CD8-positive, alpha-beta memory T cell (primary cell): Measurements from ENCODE around the gene FAM3B. TPM values are rescaled to one million over a fixed set of nuclear protein-coding genes. Genes with fewer than 3 reads are reported as not detected.
A peak's percentile ranks its signal among the peaks of the same experiment; 100 is the strongest.

Source experiments
- CTCF ChIA-PET: fragments of 350-600 bp; sonication (Branson Sonifier 250); formaldehyde crosslinking; loops from one replicate; lab custom pipeline; 2021; ENCODE audit warnings: antibody characterized with exemption; lab: Charles Lee
- POLR2A ChIA-PET: fragments of 350-600 bp; sonication (Branson Sonifier 250); formaldehyde crosslinking; loops from one replicate; lab custom pipeline; 2021; ENCODE audit warnings: antibody characterized with exemption; lab: Charles Lee
- DNase-seq, 5 donors: peaks; one replicate each; pipeline versions ENCODE4 v3.0.0 to v3.0.0-alpha.2; 2020 to 2022; ENCODE audit warnings: mixed read lengths in 1 of 5
- H3K27ac ChIP-seq: one replicate; pipeline ENCODE4 v1.7.0; 2013; ENCODE audit warnings: low read depth, mild to moderate bottlenecking, low read length, moderate library complexity
- H3K27me3 ChIP-seq: 2 replicates; pipeline ENCODE4 v1.7.0; 2013; ENCODE audit warnings: low read length, mild to moderate bottlenecking; ENCODE audit not compliant: insufficient read depth, poor library complexity, severe bottlenecking
- H3K36me3 ChIP-seq: 2 replicates; pipeline ENCODE4 v1.7.0; 2013; ENCODE audit warnings: mild to moderate bottlenecking, low read length, moderate library complexity; ENCODE audit not compliant: insufficient read depth
- H3K4me1 ChIP-seq: 2 replicates; pipeline ENCODE4 v1.7.0; 2013; ENCODE audit warnings: mild to moderate bottlenecking, low read length, moderate library complexity; ENCODE audit not compliant: insufficient read depth
- H3K4me3 ChIP-seq: 2 replicates; pipeline ENCODE4 v1.7.0; 2013; ENCODE audit warnings: mild to moderate bottlenecking, low read length
- H3K9me3 ChIP-seq: 2 replicates; pipeline ENCODE4 v1.7.0; 2013; ENCODE audit warnings: mild to moderate bottlenecking, low read length
- H3K27ac Mint-ChIP-seq, 8 donors: one replicate each; pipeline ENCODE4 v1.8.0; 2020 to 2021; ENCODE audit warnings: mixed read lengths in 8 of 8, mild to moderate bottlenecking in 6 of 8, inconsistent platforms in 3 of 8, moderate library complexity in 3 of 8
- H3K27me3 Mint-ChIP-seq, 2 donors: one replicate each; pipeline ENCODE4 v1.8.0; 2020 to 2021; ENCODE audit warnings: mixed read lengths in 2 of 2, mild to moderate bottlenecking in 1 of 2, moderate library complexity in 1 of 2
- H3K36me3 Mint-ChIP-seq, 3 donors: one replicate each; pipeline ENCODE4 v1.8.0; 2020 to 2021; ENCODE audit warnings: mixed read lengths in 3 of 3, inconsistent platforms in 1 of 3, mild to moderate bottlenecking in 1 of 3
- H3K4me1 Mint-ChIP-seq, 3 donors: one replicate each; pipeline ENCODE4 v1.8.0; 2020 to 2021; ENCODE audit warnings: mixed read lengths in 3 of 3, inconsistent platforms in 1 of 3, mild to moderate bottlenecking in 1 of 3
- H3K4me3 Mint-ChIP-seq, 7 donors: one replicate each; pipeline ENCODE4 v1.8.0; 2020 to 2021; ENCODE audit warnings: mixed read lengths in 7 of 7, mild to moderate bottlenecking in 6 of 7, moderate library complexity in 4 of 7, inconsistent platforms in 2 of 7
- H3K9me3 Mint-ChIP-seq, 5 donors: one replicate each; pipeline ENCODE4 v1.8.0; 2020 to 2022; ENCODE audit warnings: mixed read lengths in 5 of 5, mild to moderate bottlenecking in 3 of 5, moderate library complexity in 2 of 5, inconsistent platforms in 1 of 5
- polyA plus RNA-seq: library from polyadenylated mRNA; unstranded; fragments of 300-500 nt; fragmentation: Illumina TruSeq; gene quantifications from one replicate; pipeline ENCODE4 v1.2.3, GENCODE V29; 2021
- total RNA-seq, 2 experiments: library from RNA; stranded (reverse); gene quantifications; one replicate each; pipeline ENCODE4 v1.2.3, GENCODE V29; 2021

Gene FAM3B
- total and polyA plus RNA-seq, 3 experiments from 2014 or later, result not detected

DNA sequence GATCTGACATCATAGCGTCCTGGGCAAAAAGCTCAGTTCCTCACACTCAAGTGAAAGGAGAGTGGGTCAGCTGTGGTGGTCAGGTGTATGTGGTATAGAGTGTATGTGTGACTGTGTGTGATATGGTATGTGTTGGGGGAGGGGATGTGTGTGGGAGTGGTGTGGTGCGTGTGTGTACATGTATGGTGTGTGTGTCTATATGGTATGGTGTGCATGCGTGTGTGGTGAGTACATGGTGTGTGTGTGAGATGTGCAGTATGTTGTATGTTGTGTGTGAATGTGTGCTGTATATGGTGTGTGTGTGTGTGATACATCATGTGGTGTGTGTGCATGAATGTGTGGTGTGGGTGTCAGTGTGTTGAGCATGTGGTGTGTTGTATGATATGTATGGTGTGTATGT, 20.9 kb downstream of the FAM3B start:
- Mint-ChIP-seq H3K4me3 (no peak overlapping the region), H3K27ac (no peak overlapping the region), H3K4me1 (no peaks in the 10 kb centered on the region), H3K27me3 (peaks cover 1 to 15% of the 10 kb centered on the region in 2 donors), H3K36me3 (peaks cover 0 to 25% (median 2%) of the 10 kb centered on the region in 3 donors), H3K9me3 (peaks cover 6 to 14% (median 13%) of the 10 kb centered on the region in 5 donors)
- Histone ChIP-seq H3K27ac (no peak overlapping the region), H3K36me3 (no peaks in the 10 kb centered on the region), H3K27me3 (no peaks in the 10 kb centered on the region), H3K4me3 (no peak overlapping the region), H3K9me3 (no peaks in the 10 kb centered on the region), H3K4me1 (no peaks in the 10 kb centered on the region)
- POLR2A ChIA-PET, result no interaction called here
- no peak for DNase-seq
- CTCF ChIA-PET, result no interaction called here

DNA sequence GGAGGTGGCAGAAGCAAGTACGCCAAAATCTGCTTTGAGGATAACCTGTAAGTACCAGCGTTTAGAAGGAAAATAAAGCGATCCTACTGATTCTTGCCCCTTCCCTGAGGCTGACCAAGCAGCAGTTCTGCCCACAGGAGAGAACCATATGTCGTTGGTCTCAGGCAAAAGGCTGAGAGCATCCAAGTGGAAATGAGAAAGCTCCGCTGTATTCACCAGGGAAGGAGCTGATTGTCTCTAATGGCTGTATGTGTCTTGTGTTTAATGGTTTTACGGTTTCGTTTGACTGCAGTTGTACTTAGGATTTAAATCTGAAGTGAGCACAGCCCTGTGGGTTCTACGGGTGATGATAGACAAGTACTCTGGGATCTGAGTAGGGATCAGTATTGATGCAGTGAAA, 21.9 kb downstream of the FAM3B start:
- H3K36me3 Mint-ChIP-seq, result peaks cover 0 to 18% (median 6%) of the 10 kb centered on the region in 3 donors
- no peak overlapping the region for H3K4me3 Mint-ChIP-seq
- Histone ChIP-seq H3K9me3 (no peaks in the 10 kb centered on the region), H3K27ac (no peak overlapping the region), H3K27me3 (no peaks in the 10 kb centered on the region), H3K36me3 (no peaks in the 10 kb centered on the region), H3K4me3 (no peak overlapping the region), H3K4me1 (no peaks in the 10 kb centered on the region)
- POLR2A ChIA-PET, result no interaction called here
- H3K27me3 Mint-ChIP-seq, result peaks cover 1 to 20% of the 10 kb centered on the region in 2 donors
- H3K4me1 Mint-ChIP-seq, result no peaks in the 10 kb centered on the region
- DNase-seq, result no peak
- H3K9me3 Mint-ChIP-seq, result peaks cover 6 to 18% (median 11%) of the 10 kb centered on the region in 5 donors
- CTCF ChIA-PET, result no interaction called here
- H3K27ac Mint-ChIP-seq, result no peak overlapping the region

- Histone ChIP-seq H3K9me3 (no peaks in the 10 kb centered on the region), H3K4me1 (no peaks in the 10 kb centered on the region), H3K36me3 (no peaks in the 10 kb centered on the region), H3K27ac (no peak overlapping the region), H3K27me3 (no peaks in the 10 kb centered on the region), H3K4me3 (no peak overlapping the region)
- ChIA-PET CTCF (no interaction called here), POLR2A (no interaction called here)
- peaks cover 0 to 6% (median 5%) of the 10 kb centered on the region in 3 donors for H3K36me3 Mint-ChIP-seq
- peaks cover 0 to 9% (median 3%) of the 10 kb centered on the region in 5 donors for H3K9me3 Mint-ChIP-seq
- H3K27ac Mint-ChIP-seq, result no peak overlapping the region
- DNase-seq, result no peak
- H3K27me3 Mint-ChIP-seq, result peaks cover 1 to 32% of the 10 kb centered on the region in 2 donors
- H3K4me1 Mint-ChIP-seq, result no peaks in the 10 kb centered on the region
- H3K4me3 Mint-ChIP-seq, result no peak overlapping the region
These were observed 25.4 kb downstream of the FAM3B start for GRCh38 chr21:41342035-41342434.

- Mint-ChIP-seq H3K4me3 (no peak overlapping the region), H3K4me1 (no peaks in the 10 kb centered on the region), H3K27me3 (peaks cover 6 to 48% of the 10 kb centered on the region in 2 donors), H3K36me3 (peaks cover 0 to 6% (median 5%) of the 10 kb centered on the region in 3 donors), H3K27ac (no peak overlapping the region), H3K9me3 (peaks cover 0 to 9% (median 3%) of the 10 kb centered on the region in 5 donors)
- no peak overlapping the region for H3K27ac ChIP-seq
- H3K9me3 ChIP-seq, result no peaks in the 10 kb centered on the region
- H3K4me3 ChIP-seq, result no peak overlapping the region
- no peak for DNase-seq
- POLR2A ChIA-PET, result no interaction called here
- no peaks in the 10 kb centered on the region for H3K36me3 ChIP-seq
- no peaks in the 10 kb centered on the region for H3K27me3 ChIP-seq
- CTCF ChIA-PET, result no interaction called here
- no peaks in the 10 kb centered on the region for H3K4me1 ChIP-seq
These were observed 27.5 kb downstream of the FAM3B start for GRCh38 chr21:41344146-41344545.

DNA sequence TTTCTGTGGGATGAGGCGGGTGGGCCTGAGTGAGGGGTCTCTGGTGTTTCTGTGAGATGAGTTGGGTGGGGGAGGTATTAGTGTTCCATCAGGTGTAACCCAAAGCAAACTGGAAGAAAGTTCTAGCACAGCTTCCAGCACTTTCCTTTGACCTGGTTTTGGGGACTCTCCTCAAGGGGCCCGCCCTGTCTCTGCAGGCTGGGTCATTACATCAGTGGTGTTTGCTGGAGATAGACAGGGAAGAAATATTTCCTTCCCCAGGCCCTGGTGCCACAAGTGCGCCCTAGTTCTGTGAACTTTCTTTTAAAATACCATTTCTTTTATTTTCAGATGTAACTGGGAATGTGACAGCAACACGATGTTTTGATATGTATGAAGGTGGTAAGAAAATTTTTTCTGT, 28.8 kb downstream of the FAM3B start:
- Histone ChIP-seq H3K4me3 (no peak overlapping the region), H3K27me3 (no peaks in the 10 kb centered on the region), H3K36me3 (no peaks in the 10 kb centered on the region), H3K9me3 (no peaks in the 10 kb centered on the region), H3K4me1 (no peaks in the 10 kb centered on the region), H3K27ac (no peak overlapping the region)
- Mint-ChIP-seq H3K4me1 (no peaks in the 10 kb centered on the region), H3K4me3 (no peak overlapping the region), H3K27me3 (peaks cover 9 to 50% of the 10 kb centered on the region in 2 donors), H3K9me3 (peaks cover 0 to 9% (median 3%) of the 10 kb centered on the region in 5 donors), H3K27ac (no peak overlapping the region), H3K36me3 (peaks cover 0 to 6% (median 5%) of the 10 kb centered on the region in 3 donors)
- no peak for DNase-seq
- POLR2A ChIA-PET, result no interaction called here
- CTCF ChIA-PET, result no interaction called here

DNA sequence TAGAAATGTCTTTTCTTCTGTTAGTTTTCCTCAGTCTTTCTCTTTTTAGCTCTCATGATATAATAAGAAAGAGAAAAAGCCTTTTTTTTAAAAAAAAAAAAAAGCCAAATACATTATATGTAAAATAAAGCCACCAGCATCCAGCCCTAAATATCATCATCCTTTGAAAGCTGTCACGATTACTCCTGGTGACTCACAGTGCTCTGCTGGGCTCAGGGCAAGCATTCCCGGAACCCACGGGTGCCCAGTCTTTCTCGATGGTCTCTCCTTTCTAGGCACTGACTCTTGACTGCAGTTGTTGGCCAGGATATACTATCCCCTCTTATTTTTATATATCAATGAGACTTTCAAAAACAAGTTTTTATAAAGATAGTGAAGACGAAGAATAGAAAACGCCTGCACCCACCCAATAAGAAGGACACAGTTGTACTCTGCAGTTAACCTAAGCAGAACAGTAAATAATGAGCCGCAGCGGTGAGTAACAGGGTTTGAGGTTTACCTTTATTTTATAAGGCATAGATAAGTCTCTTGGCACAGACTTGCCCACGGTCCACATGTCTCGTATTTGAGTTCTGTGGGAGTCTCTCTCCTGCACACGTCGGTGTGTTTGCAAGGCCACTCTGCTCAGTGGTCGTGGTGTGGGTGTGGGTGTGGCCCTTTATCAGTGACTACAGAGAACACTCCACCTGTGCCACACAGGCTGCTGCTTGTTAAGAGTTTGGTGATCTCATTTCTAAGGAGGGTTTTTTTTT, 29.5 kb downstream of the FAM3B start:
- peaks cover 0 to 6% (median 5%) of the 10 kb centered on the region in 3 donors for H3K36me3 Mint-ChIP-seq
- peak overlapping the region in 1 of 8 donors; percentile 51 for H3K27ac Mint-ChIP-seq
- Histone ChIP-seq H3K36me3 (no peaks in the 10 kb centered on the region), H3K4me1 (no peaks in the 10 kb centered on the region), H3K27me3 (no peaks in the 10 kb centered on the region), H3K4me3 (no peak overlapping the region), H3K27ac (no peak overlapping the region), H3K9me3 (no peaks in the 10 kb centered on the region)
- peaks cover 12 to 55% of the 10 kb centered on the region in 2 donors for H3K27me3 Mint-ChIP-seq
- CTCF ChIA-PET, result no interaction called here
- no peaks in the 10 kb centered on the region for H3K4me1 Mint-ChIP-seq
- no peak for DNase-seq
- POLR2A ChIA-PET, result no interaction called here
- H3K4me3 Mint-ChIP-seq, result no peak overlapping the region
- peaks cover 0 to 9% (median 3%) of the 10 kb centered on the region in 5 donors for H3K9me3 Mint-ChIP-seq

GRCh38 chr21:41346758-41347157, 30.2 kb downstream of the FAM3B start:
- H3K4me1 ChIP-seq, result no peaks in the 10 kb centered on the region
- H3K9me3 Mint-ChIP-seq, result peaks cover 0 to 9% (median 3%) of the 10 kb centered on the region in 5 donors
- H3K9me3 ChIP-seq, result no peaks in the 10 kb centered on the region
- H3K4me3 Mint-ChIP-seq, result no peak overlapping the region
- H3K36me3 ChIP-seq, result no peaks in the 10 kb centered on the region
- peaks cover 0 to 6% (median 5%) of the 10 kb centered on the region in 3 donors for H3K36me3 Mint-ChIP-seq
- no peaks in the 10 kb centered on the region for H3K4me1 Mint-ChIP-seq
- ChIA-PET POLR2A (no interaction called here), CTCF (no interaction called here)
- no peak overlapping the region for H3K4me3 ChIP-seq
- H3K27me3 Mint-ChIP-seq, result peaks cover 14 to 59% of the 10 kb centered on the region in 2 donors
- DNase-seq, result no peak
- peak overlapping the region in 1 of 8 donors; percentile 6 for H3K27ac Mint-ChIP-seq
- no peaks in the 10 kb centered on the region for H3K27me3 ChIP-seq
- no peak overlapping the region for H3K27ac ChIP-seq

- POLR2A ChIA-PET, result no interaction called here
- H3K4me1 Mint-ChIP-seq, result no peaks in the 10 kb centered on the region
- no peaks in the 10 kb centered on the region for H3K9me3 Mint-ChIP-seq
- H3K27ac Mint-ChIP-seq, result no peak overlapping the region
- Histone ChIP-seq H3K9me3 (no peaks in the 10 kb centered on the region), H3K4me1 (no peaks in the 10 kb centered on the region), H3K27ac (no peak overlapping the region), H3K4me3 (no peak overlapping the region), H3K27me3 (no peaks in the 10 kb centered on the region), H3K36me3 (no peaks in the 10 kb centered on the region)
- H3K27me3 Mint-ChIP-seq, result peaks cover 18 to 47% of the 10 kb centered on the region in 2 donors
- H3K4me3 Mint-ChIP-seq, result no peak overlapping the region
- no peaks in the 10 kb centered on the region for H3K36me3 Mint-ChIP-seq
- CTCF ChIA-PET, result interaction anchor here (1.0 kb wide), 1 partner anchor 65 kb away, joined by 4 read pairs; no protein-coding TSS in a partner anchor
- no peak for DNase-seq
These were observed 31.8 kb downstream of the FAM3B start for GRCh38 chr21:41348434-41348833.
